SK-N-MC (cell line): Measurements from ENCODE around the gene TIMM44.
A peak's percentile ranks its signal among the peaks of the same experiment; 100 is the strongest.

Source experiments
- DNase-seq: peaks from one replicate; pipeline ENCODE4 v3.0.0-alpha.2; 2011; ENCODE audit warnings: low read depth, low spot score
- H3K27ac ChIP-seq: fragments of 200-600 bp; sonication (generic); 2 replicates; pipeline ENCODE4 v1.5.1; 2016; ENCODE audit warnings: mixed run types
- H3K36me3 ChIP-seq: fragments of 200-600 bp; sonication (generic); 2 replicates; pipeline ENCODE4 v1.6.1; 2017; ENCODE audit warnings: antibody characterized with exemption, low read length, mixed read lengths; ENCODE audit not compliant: insufficient read depth
- H3K4me3 ChIP-seq: fragments of 200-600 bp; sonication (generic); 2 replicates; pipeline ENCODE4 v1.5.1; 2016
- H3K9ac ChIP-seq: fragments of 200-600 bp; sonication (generic); 2 replicates; pipeline ENCODE4 v1.8.0; 2017; ENCODE audit warnings: mixed run types, mixed read lengths; ENCODE audit not compliant: insufficient read length
- H3K9me3 ChIP-seq: fragments of 200-600 bp; sonication (generic); 2 replicates; pipeline ENCODE4 v1.6.1; 2017; ENCODE audit warnings: low read depth, mild to moderate bottlenecking, antibody characterized with exemption, low read length, moderate library complexity, mixed read lengths
- EZH2 ChIP-seq: fragments of 200-600 bp; sonication (generic); IDR thresholded peaks from one replicate; pipeline ENCODE4 v1.6.1; 2017; ENCODE audit warnings: antibody characterized with exemption
- FOXP2 ChIP-seq: optimal IDR thresholded peaks from 2 replicates; pipeline ENCODE3; 2011; ENCODE audit warnings: mild to moderate bottlenecking, moderate library complexity; ENCODE audit not compliant: insufficient read depth; ENCODE audit errors: extremely low read length, control extremely low read depth
- POLR2AphosphoS5 ChIP-seq: IDR thresholded peaks from 2 replicates; pipeline ENCODE4 v1.6.1; 2012; ENCODE audit warnings: mild to moderate bottlenecking, low read depth, low read length, borderline replicate concordance

Gene TIMM44, protein sequence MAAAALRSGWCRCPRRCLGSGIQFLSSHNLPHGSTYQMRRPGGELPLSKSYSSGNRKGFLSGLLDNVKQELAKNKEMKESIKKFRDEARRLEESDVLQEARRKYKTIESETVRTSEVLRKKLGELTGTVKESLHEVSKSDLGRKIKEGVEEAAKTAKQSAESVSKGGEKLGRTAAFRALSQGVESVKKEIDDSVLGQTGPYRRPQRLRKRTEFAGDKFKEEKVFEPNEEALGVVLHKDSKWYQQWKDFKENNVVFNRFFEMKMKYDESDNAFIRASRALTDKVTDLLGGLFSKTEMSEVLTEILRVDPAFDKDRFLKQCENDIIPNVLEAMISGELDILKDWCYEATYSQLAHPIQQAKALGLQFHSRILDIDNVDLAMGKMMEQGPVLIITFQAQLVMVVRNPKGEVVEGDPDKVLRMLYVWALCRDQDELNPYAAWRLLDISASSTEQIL

DNA sequence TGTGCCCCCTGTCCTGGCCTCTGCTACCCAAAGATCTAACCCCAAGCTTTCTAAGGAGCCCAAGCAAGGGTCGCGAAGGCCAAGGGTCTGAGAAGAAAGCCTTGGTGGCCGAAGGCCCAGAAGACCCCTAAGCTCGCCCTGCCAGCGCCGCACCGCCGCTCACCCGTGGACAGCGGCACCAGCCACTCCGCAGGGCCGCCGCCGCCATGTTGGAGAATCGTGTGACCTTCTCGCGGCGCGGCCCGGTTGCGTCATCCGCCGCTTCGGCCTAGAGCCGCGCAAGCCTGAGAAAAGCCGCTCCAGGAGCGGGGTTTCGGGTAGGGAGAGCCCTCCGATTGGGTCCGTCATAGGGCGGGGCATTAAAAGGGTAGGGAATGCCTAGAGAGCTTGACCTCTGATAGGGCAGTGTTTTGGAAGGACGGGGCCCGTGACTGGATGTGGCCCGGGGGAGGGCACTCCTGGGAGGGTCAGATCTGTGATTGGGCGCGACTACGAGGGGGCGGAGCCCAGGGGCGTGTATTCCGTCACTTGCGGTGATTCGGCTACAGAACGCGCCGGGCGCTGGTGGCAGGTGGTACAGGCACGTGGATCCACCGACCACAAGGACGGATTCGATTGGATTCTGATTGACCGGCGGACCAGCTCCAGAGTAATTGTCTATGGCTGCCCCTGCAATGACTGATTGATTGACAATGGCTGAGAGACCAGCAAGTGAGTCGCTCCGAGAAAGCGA is at the start of gene TIMM44:
TIMM44 (minus strand) TSS at position 223 of the 733 bp plus-strand sequence; CDS start at position 208, 15 bp downstream.
- no peaks in the 10 kb centered on the region for H3K9me3 ChIP-seq
- peak within 1 kb of the TSS; percentile 91 for H3K27ac ChIP-seq
- H3K4me3 ChIP-seq: peak within 1 kb of the TSS; percentile 86
- TF ChIP-seq POLR2AphosphoS5 (peak; percentile 97), FOXP2 (peak; percentile 14), EZH2 (no peak)
- H3K9ac ChIP-seq: peak within 1 kb of the TSS; percentile 98
- peak; percentile 95 for DNase-seq
- peaks cover 33% of the 10 kb centered on the region for H3K36me3 ChIP-seq

DNA sequence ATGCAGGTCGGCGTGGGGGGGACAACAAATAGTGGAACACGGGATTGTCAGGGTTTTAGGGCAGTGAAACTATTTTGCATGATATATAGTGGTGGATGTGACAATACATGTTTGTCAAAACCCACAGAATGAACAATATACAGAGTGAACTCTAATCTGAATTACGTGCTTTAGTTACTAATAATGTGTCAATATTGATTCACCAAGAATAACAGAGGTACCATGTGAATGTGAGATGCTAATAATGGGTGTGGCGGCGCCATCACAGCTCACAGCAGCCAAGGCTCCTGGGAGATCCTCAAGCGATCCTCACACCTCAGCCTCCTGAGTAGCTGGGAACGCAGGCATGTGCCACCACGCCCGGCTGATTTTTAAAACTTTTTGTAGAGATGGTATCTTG is 49.1 kb upstream of the TIMM44 start:
- DNase-seq: no peak
- peaks cover 52% of the 10 kb centered on the region for H3K36me3 ChIP-seq
- no peak overlapping the region for H3K4me3 ChIP-seq
- no peak overlapping the region for H3K27ac ChIP-seq
- H3K9ac ChIP-seq: no peak overlapping the region
- no peak for TF ChIP-seq FOXP2
- TF ChIP-seq POLR2AphosphoS5: no peak
- H3K9me3 ChIP-seq: no peaks in the 10 kb centered on the region

DNA sequence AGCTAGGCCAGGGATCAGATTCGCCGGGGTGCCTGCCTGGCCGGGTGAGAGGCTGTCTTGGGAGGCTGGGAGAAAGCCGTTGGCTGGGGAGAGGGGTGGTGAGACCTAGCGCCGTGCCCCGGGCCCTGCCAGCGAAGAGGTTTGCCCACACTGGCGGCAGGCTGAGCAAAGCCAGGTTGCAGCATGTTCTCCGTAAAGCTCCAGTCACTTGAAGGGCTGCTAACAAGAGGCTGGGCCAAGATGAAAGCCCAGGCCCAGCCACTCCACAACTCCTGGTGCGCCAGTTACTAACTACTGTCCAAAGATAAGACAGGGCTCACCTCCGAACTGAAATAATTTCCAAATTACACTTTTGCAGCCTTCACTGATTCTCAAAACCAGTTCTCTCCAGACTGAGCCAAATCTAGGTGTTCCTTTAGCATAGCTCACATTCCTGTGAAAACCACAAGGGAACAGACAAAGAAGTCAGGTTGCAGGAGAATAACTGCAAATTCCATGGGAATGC is 45.7 kb upstream of the TIMM44 start:
- no peak for DNase-seq

DNA sequence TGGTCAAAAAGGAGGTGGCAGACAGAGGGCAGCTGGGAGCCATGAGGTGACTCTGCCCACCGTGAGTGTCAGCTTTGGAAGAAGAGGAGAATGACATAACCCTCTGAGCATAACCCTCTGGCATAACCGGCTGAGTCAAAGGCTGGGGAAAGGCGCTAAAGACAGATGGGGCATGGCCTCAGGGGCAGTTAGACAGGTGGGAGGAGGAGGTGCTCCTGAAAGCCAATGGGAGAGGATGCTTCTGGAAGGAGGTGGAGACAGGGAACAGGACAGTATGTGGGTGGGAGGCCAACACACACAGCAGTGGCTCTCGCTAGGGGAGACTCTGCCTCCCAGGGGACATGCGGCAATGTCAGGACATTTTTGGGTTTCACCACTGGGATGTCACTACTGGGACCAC is 44.8 kb upstream of the TIMM44 start:
- TF ChIP-seq POLR2AphosphoS5 (no peak), EZH2 (no peak)
- peaks cover 82% of the 10 kb centered on the region for H3K36me3 ChIP-seq
- H3K27ac ChIP-seq: no peak overlapping the region
- H3K9ac ChIP-seq: no peak overlapping the region
- H3K9me3 ChIP-seq: no peaks in the 10 kb centered on the region
- no peak for DNase-seq
- H3K4me3 ChIP-seq: no peak overlapping the region

More for the DNA sequence above, 45.7 kb upstream of the TIMM44 start:
- Histone ChIP-seq H3K27ac (no peak overlapping the region), H3K9ac (no peak overlapping the region), H3K36me3 (peaks cover 74% of the 10 kb centered on the region), H3K9me3 (no peaks in the 10 kb centered on the region), H3K4me3 (no peak overlapping the region)
- TF ChIP-seq FOXP2: no peak

DNA sequence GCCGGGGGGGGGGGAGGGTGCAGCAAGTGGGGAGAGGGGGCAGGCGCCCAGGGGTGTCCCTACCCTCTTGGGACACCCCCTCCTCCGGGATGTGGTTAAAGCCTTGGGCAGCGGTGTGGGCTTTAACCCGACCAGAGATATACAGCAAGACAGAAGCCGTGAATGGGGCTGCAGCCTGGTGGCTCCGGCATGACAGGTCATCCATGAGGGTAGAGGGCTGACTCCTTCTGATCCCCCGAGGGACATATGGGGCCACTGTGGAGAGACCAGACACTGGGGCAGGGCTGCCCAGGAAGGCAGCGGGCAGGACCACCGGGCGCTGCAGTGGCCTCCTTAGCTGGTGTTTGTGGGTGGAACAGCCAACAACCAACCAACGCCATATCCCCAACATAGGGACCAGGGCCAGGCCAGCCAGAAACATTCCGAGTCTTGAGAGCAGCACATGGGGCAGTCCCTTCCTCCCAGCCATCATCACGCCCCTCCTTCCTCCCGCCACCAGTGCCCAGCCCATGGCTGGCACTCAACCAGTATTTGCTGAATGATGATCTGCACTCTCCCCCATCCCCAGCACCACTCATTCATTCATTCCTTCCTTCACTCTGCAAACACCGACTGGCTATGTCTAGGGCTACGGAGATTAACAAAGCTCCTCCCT is 43.8 kb upstream of the TIMM44 start:
- H3K4me3 ChIP-seq: no peak overlapping the region
- no peak overlapping the region for H3K27ac ChIP-seq
- no peak for TF ChIP-seq POLR2AphosphoS5
- no peak for TF ChIP-seq EZH2
- TF ChIP-seq FOXP2: no peak
- H3K36me3 ChIP-seq: peaks cover 87% of the 10 kb centered on the region
- no peak overlapping the region for H3K9ac ChIP-seq
- no peaks in the 10 kb centered on the region for H3K9me3 ChIP-seq
- DNase-seq: no peak

DNA sequence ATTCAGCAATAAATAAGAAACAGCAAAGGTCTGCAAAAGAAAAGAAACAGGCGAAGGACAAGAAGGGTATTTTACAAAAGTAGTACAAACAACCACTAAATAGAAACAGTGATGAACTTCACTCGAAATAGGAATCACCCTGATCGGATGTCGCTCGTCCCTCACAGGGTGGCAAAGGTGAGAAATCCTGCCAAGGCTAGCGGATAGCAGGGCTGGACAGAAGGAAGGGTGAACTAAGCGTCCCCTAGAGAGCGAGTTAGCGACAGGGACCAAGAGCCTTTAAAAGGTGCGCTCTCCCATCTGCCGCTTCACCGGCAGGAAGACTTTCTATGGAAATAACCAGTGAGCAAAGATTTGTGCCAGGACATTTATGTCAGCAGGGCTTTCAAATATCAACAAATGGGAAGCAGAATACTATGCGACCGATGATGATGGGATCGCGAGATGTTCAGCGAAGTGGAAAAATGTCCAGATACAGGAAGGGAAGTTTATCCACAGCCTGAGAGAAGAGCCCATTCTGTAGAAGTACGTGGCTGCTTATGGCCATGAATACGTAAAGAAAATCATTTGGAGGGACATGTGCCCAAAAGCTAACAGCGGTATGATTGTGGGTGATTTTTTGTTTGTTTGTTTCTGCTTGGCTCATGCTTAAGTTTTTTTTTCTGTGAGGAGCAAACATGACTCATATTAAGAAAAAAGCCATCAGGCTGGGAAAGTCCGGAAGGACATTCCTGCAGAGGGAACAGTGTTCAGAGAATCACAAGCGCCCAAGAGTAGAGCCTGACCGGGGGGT is 43.1 kb upstream of the TIMM44 start:
- DNase-seq: no peak
- TF ChIP-seq FOXP2: no peak
- TF ChIP-seq EZH2: no peak
- TF ChIP-seq POLR2AphosphoS5: no peak
- no peak overlapping the region for H3K27ac ChIP-seq

DNA sequence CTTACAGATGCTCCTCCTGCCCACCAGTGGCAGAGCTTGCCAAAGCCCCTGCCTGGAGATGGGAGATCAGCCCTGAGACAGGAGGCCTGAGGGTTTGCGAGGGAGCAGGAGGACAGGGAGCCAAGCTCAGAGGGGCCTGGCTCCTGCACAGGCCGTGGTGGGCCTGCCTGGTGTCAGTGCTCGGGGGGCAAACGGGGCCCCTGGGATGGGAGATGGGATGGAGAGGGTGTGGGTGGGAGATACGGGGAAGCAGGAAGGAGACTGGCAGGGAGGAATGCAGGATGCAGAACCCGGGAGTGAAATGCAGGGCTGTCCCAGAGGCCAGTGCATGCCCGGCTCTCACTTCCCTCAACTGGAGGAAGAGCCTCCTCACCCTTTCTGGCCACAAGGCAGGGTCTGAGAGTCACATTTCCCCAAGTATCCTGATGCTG is 42.0 kb upstream of the TIMM44 start:
- H3K9ac ChIP-seq: no peak overlapping the region
- no peak overlapping the region for H3K27ac ChIP-seq
- TF ChIP-seq POLR2AphosphoS5: no peak
- TF ChIP-seq FOXP2: no peak
- no peak for TF ChIP-seq EZH2
- DNase-seq: no peak
- H3K4me3 ChIP-seq: no peak overlapping the region
- peaks cover 90% of the 10 kb centered on the region for H3K36me3 ChIP-seq
- H3K9me3 ChIP-seq: no peaks in the 10 kb centered on the region

More for the DNA sequence above, 43.1 kb upstream of the TIMM44 start:
- Histone ChIP-seq H3K4me3 (no peak overlapping the region), H3K9ac (no peak overlapping the region), H3K36me3 (peaks cover 90% of the 10 kb centered on the region), H3K9me3 (no peaks in the 10 kb centered on the region)
